Measurements from ENCODE around the gene HADH.

DNA sequence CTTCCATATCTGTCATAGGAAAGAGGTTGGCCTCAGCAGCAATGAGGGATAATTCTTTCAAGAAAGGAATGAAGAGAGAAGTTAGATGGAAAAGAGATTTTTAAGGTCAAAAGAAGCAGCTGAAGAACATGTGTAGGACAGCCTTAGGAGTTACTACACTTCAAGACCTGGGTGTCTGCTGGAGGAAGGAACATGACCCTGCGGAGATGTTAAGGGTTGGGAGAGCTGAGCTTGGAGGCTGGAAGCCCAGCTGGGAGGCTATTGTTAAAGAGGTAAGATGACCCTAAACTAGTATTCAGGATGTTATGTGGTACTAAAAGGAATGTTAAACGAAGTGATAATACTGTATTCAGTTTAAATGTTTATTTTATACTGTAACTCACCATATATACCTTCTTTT, 15.0 kb downstream of the HADH start:
- TF ChIP-seq, protein P1, sequence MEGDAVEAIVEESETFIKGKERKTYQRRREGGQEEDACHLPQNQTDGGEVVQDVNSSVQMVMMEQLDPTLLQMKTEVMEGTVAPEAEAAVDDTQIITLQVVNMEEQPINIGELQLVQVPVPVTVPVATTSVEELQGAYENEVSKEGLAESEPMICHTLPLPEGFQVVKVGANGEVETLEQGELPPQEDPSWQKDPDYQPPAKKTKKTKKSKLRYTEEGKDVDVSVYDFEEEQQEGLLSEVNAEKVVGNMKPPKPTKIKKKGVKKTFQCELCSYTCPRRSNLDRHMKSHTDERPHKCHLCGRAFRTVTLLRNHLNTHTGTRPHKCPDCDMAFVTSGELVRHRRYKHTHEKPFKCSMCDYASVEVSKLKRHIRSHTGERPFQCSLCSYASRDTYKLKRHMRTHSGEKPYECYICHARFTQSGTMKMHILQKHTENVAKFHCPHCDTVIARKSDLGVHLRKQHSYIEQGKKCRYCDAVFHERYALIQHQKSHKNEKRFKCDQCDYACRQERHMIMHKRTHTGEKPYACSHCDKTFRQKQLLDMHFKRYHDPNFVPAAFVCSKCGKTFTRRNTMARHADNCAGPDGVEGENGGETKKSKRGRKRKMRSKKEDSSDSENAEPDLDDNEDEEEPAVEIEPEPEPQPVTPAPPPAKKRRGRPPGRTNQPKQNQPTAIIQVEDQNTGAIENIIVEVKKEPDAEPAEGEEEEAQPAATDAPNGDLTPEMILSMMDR (IDR thresholded peaks at IDR 0.05), result no peak
- no peak for TF ChIP-seq JUN (CRISPR knock-in tag; IDR thresholded peaks at IDR 0.05)
- no peak for TF ChIP-seq TEAD4 (CRISPR knock-in tag; IDR thresholded peaks at IDR 0.05)
- TF ChIP-seq ZNF671 (CRISPR knock-in tag; IDR thresholded peaks at IDR 0.05), result no peak
- TF ChIP-seq NR2C2 (CRISPR knock-in tag; IDR thresholded peaks at IDR 0.05), result no peak
- no peak for TF ChIP-seq ATF2 (CRISPR knock-in tag; IDR thresholded peaks at IDR 0.05; ENCODE audit: borderline replicate concordance, low read depth)
- no peak for TF ChIP-seq CREM (CRISPR knock-in tag; IDR thresholded peaks at IDR 0.05)
- no peak for TF ChIP-seq TCF7 (CRISPR knock-in tag; IDR thresholded peaks at IDR 0.05; ENCODE audit: low read depth)
- no peak for TF ChIP-seq ZNF138 (CRISPR knock-in tag; conservative IDR thresholded peaks at IDR 0.05)
- TF ChIP-seq ZNF121 (CRISPR knock-in tag; IDR thresholded peaks at IDR 0.05), result no peak
